ENCODE data around the gene HAS3.
"Not testable (repeated sequence)": the region's sequence is repeated elsewhere in the genome, so short reads cannot be mapped to it uniquely, and the experiment has no call there.

Gene HAS3

GRCh38 chr16:69116256-69116875, 10.9 kb downstream of the HAS3 start:
- no peak for DNase-seq

GRCh38 chr16:69116906-69117305, 11.5 kb downstream of the HAS3 start:
- no peak for DNase-seq

GRCh38 chr16:69118468-69118867, 13.0 kb downstream of the HAS3 start:
- no peak for DNase-seq

GRCh38 chr16:69118994-69119393, 13.5 kb downstream of the HAS3 start:
- DNase-seq: no peak

- DNase-seq: no peak
These were observed 14.1 kb downstream of the HAS3 start for GRCh38 chr16:69119536-69119935.

GRCh38 chr16:69120096-69120664, 14.7 kb downstream of the HAS3 start:
- no peak for DNase-seq

- DNase-seq: peak; percentile 81
These were observed 18.5 kb downstream of the HAS3 start for GRCh38 chr16:69123910-69124309.

- DNase-seq: not testable (repeated sequence)
These were observed 19.0 kb downstream of the HAS3 start for GRCh38 chr16:69124406-69124805.

- DNase-seq: not testable (repeated sequence)
These were observed 19.5 kb downstream of the HAS3 start for GRCh38 chr16:69124961-69125360.

- no peak for DNase-seq
These were observed 20.8 kb downstream of the HAS3 start for GRCh38 chr16:69126221-69126620.

GRCh38 chr16:69126801-69127200, 21.3 kb downstream of the HAS3 start:
- DNase-seq: not testable (repeated sequence)

GRCh38 chr16:69127966-69128510, 22.6 kb downstream of the HAS3 start:
- no peak for DNase-seq

- DNase-seq: peak; percentile 16
These were observed 25.0 kb downstream of the HAS3 start for GRCh38 chr16:69130461-69130860.

GRCh38 chr16:69131167-69131838, 25.9 kb downstream of the HAS3 start:
- peak; percentile 84 for DNase-seq

GRCh38 chr16:69131839-69132423, 26.5 kb downstream of the HAS3 start:
- peak; percentile 88 for DNase-seq

GRCh38 chr16:69132424-69133252, 27.2 kb downstream of the HAS3 start, which contains the start of the genes CHTF8 and UTP4:
TSS of gene CHTF8 (minus strand) at chr16:69132588. CDS start at chr16:69121458, 11,130 bp downstream.
TSS of gene UTP4 (plus strand) at chr16:69132649. CDS start at chr16:69133460, 811 bp downstream.
- DNase-seq: peak; percentile 86

- DNase-seq: no peak
These were observed 28.0 kb downstream of the HAS3 start for GRCh38 chr16:69133373-69133954.

- no peak for DNase-seq
These were observed 33.2 kb downstream of the HAS3 start for GRCh38 chr16:69138608-69139007.

- DNase-seq: not testable (repeated sequence)
These were observed 34.0 kb downstream of the HAS3 start for GRCh38 chr16:69139464-69139863.

- DNase-seq: no peak
These were observed 35.6 kb downstream of the HAS3 start for GRCh38 chr16:69141014-69141413.

GRCh38 chr16:69141936-69142335, 36.5 kb downstream of the HAS3 start:
- DNase-seq: no peak

GRCh38 chr16:69143116-69143515, 37.7 kb downstream of the HAS3 start:
- peak; percentile 26 for DNase-seq
